Esophagus (tissue), 2 donors: ENCODE measurements around the gene CDH22. TPM values are rescaled to one million over a fixed set of nuclear protein-coding genes. Genes with fewer than 3 reads are reported as not detected.

Source experiments
- H3K27ac ChIP-seq, 2 donors: one replicate each; pipeline ENCODE4 v1.5.1; 2013; ENCODE audit warnings: low read depth in 2 of 2, mild to moderate bottlenecking in 2 of 2, inconsistent platforms in 1 of 2, low read length in 1 of 2, moderate library complexity in 1 of 2
- H3K27me3 ChIP-seq, 2 donors: one replicate each; pipeline ENCODE4 v1.6.1; 2013; ENCODE audit warnings: low read length in 2 of 2, control low read depth in 1 of 2, mild to moderate bottlenecking in 1 of 2; ENCODE audit not compliant: insufficient read depth in 2 of 2, control insufficient read depth in 1 of 2
- H3K36me3 ChIP-seq, 2 donors: one replicate each; pipeline ENCODE4 v1.6.1; 2013; ENCODE audit warnings: low read length in 1 of 2; ENCODE audit not compliant: control insufficient read depth in 2 of 2, insufficient read depth in 2 of 2
- H3K4me1 ChIP-seq, 2 donors: one replicate each; pipeline ENCODE4 v1.6.1; 2013; ENCODE audit warnings: low read length in 1 of 2; ENCODE audit not compliant: control insufficient read depth in 2 of 2, insufficient read depth in 2 of 2
- H3K4me3 ChIP-seq, 2 donors: one replicate each; pipeline ENCODE4 v1.5.1; 2013; ENCODE audit warnings: low read length in 2 of 2, mild to moderate bottlenecking in 2 of 2, low read depth in 1 of 2, moderate library complexity in 1 of 2
- H3K9me3 ChIP-seq, 2 donors: one replicate each; pipeline ENCODE4 v1.6.1; 2013; ENCODE audit warnings: mild to moderate bottlenecking in 2 of 2, low read depth in 1 of 2, low read length in 1 of 2, moderate library complexity in 1 of 2; ENCODE audit not compliant: control insufficient read depth in 2 of 2, insufficient read depth in 1 of 2
- WGBS, 2 donors: extraction: QIAGEN DNeasy Blood & Tissue Kit; methylation state at CpG; one replicate each; pipeline ENCODE4 v1.1.7; 2013; 5-methylcytosine and 5-hydroxymethylcytosine counted together
- polyA plus RNA-seq, 2 donors: library from polyadenylated mRNA; stranded (reverse); fragments of 200-250 nt; gene quantifications; one replicate each; pipeline ENCODE4 v1.2.3, GENCODE V29; 2013
- donor health status: healthy with polysubstance abuse.
- donor health status: Bipolar disorder and iron deficiency.

The CDH22 gene
- polyA plus RNA-seq, 2 donors: 0.55 to 0.86 TPM

DNA sequence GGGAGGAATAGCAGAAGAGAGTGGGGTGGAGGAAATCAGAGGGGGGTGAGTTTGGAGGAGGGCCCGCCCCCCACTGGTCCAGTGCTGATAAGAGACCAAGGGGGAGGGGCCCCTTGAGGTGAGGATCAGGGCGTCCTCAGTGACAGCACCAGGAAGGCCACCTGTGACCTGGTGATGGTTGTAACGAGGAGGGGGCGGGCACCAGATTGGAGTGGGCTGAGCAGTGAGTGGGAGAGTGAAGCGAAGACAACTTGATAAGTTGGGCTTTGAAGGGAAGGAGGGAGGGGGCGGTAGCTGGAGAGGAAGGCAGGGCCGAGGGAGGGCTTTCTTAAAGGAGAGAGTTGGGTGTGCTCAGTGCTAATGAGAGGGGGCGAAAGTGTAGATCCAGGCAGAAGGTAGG is 30.7 kb downstream of the CDH22 start:
- Histone ChIP-seq H3K4me3 (no peak overlapping the region), H3K27me3 (no peaks in the 10 kb centered on the region), H3K27ac (no peak overlapping the region), H3K9me3 (peaks cover 4% of the 10 kb centered on the region in 2 donors), H3K36me3 (no peaks in the 10 kb centered on the region), H3K4me1 (peaks cover 0 to 2% of the 10 kb centered on the region in 2 donors)
- WGBS, 2 donors: 45 to 51% methylated on average over 8 of the region's 8 CpGs

DNA sequence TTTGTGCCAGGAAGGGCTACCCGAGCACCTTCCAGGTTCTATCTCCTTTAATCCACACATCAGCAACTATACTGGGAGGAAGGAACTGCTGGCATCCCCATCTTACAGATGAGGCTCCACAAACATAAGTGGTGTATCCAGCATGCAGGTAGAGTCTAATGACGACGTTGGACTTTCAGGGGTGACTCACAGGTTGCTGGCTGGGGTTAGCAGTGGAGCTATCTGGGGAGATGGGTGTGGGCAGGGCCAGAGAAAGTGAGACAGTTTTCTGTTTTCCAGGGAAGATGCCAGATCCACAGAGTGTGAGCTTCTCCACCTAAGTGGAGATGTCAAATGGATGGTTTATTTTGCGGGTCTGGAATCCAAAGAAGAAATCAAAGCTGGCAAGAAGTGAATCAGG is 31.8 kb downstream of the CDH22 start:
- H3K27me3 ChIP-seq: no peaks in the 10 kb centered on the region
- peaks cover 4 to 7% of the 10 kb centered on the region in 2 donors for H3K9me3 ChIP-seq
- no peak overlapping the region for H3K27ac ChIP-seq
- WGBS, 2 donors: 50 to 53% methylated on average over 4 of the region's 4 CpGs
- peaks cover 0 to 2% of the 10 kb centered on the region in 2 donors for H3K4me1 ChIP-seq
- no peaks in the 10 kb centered on the region for H3K36me3 ChIP-seq
- H3K4me3 ChIP-seq: no peak overlapping the region

DNA sequence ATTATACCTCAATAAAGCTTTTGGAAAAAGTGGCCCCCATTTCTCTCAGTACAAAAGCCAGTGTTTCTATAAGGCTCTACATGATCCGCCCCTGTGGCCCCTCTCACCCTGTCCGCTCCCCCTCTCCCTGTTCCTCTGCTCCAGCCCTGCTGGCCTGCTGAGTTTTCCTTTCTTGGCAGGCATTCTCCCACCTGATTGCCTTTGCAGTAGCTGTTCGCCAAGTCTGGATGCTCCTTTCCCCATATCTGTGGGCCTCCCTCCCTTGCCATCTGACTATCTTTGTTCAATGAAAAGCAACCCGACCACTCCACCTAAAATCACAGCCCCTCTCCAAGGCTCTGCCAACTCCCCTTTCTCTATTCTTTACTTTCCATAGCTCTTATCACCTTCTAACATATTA is 33.2 kb downstream of the CDH22 start:
- Histone ChIP-seq H3K27ac (no peak overlapping the region), H3K36me3 (no peaks in the 10 kb centered on the region), H3K4me1 (peaks cover 0 to 2% of the 10 kb centered on the region in 2 donors), H3K9me3 (peaks cover 4 to 7% of the 10 kb centered on the region in 2 donors), H3K27me3 (no peaks in the 10 kb centered on the region), H3K4me3 (no peak overlapping the region)
- 66 to 79% methylated on average over 4 of the region's 4 CpGs for WGBS, 2 donors

DNA sequence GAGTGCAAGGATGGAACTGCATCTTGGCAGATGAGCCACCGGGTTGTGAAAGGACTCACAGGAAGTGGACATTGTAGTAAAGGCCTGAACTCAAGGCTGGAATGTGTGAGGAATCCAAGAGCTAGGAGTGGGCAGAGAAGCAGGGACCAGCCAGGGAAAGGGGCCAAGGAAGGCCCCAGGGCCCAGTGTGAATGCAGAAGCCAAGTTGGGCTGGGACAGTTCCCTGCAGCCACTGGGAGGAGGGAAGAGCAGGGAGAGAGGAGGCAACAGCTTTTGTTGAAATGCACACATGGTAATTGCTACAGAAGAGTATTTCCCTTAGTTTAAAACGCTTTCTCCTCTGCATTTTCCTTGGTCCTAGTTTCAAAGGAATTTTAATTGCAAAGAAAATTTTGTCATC is 34.6 kb downstream of the CDH22 start:
- Histone ChIP-seq H3K27ac (no peak overlapping the region), H3K9me3 (peaks cover 4 to 7% of the 10 kb centered on the region in 2 donors), H3K36me3 (no peaks in the 10 kb centered on the region), H3K4me3 (no peak overlapping the region), H3K27me3 (no peaks in the 10 kb centered on the region), H3K4me1 (peaks cover 0 to 2% of the 10 kb centered on the region in 2 donors)
- 41 to 60% methylated on average over 2 of the region's 2 CpGs for WGBS, 2 donors

DNA sequence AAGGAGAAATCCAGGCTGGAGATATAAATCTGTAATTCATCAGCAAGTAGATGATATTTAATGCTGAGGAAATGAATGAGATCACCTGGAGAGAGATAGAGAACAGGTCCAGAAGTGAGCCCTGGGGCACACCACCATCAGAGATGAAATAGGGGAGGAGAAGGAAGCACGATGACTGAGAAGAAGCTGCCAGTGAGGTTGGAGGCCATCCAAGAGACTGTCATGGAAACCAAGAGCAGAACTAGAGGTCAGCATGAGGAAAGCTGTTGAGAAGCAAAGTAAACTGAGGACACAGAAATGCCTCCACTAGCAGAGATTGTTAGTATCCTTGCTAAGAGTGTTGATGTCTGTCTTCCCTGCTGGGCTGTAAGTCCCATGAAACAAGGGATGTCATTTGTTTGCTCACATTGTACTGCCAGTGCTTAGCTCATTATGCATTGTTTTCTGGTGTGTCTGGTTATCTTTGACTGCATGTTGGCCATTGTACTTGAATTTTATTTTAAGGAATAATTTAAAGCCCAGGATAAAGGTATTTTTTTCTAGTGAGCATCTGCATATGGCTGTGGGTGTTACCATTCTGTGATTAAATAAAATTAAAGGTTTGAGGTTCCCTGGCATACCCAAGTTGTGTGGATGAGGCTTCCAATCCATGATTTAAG is 35.8 kb downstream of the CDH22 start:
- peaks cover 4 to 7% of the 10 kb centered on the region in 2 donors for H3K9me3 ChIP-seq
- H3K4me3 ChIP-seq: no peak overlapping the region
- no peak overlapping the region for H3K27ac ChIP-seq
- H3K4me1 ChIP-seq: no peaks in the 10 kb centered on the region
- no peaks in the 10 kb centered on the region for H3K36me3 ChIP-seq
- WGBS, 2 donors: 45 to 65% methylated on average over 1 of the region's 1 CpG
- no peaks in the 10 kb centered on the region for H3K27me3 ChIP-seq

DNA sequence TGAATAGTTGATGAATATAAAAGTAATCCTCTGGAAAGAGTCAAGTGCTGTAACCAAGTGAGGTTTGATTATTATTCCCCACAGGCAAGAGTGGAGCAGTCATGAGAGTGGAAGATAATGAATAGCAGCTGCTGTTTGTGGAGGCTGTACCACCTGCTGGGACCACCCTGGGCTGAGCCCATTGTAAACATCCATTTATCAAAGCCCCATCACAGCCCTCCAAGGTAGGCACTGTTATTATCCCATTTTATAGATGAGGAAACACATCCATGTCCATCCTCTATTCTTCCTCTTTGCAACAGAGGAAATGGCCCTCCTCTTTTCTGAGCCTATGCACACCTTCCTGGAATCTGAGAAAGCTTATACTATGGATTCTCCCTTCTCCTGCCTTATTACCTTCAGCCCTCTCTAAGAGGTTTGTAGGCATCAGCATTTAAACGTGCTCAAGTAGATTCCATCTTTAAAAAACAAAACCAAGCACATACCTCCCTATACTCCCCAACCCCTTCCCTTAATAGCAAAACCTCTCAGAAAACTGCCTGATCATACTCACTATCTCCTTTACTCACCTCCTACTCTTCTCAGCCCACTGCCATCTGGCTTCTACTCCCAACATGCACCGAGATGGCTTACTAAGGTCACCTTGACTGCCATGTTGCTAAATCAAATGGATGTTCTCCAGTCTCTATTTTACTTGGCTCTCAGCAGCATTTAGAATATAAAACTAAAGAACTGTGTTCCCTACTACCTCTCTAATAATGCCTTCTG is 37.1 kb downstream of the CDH22 start:
- WGBS, 2 donors: 71 to 84% methylated on average over 2 of the region's 2 CpGs
- H3K4me1 ChIP-seq: no peaks in the 10 kb centered on the region
- no peak overlapping the region for H3K27ac ChIP-seq
- H3K4me3 ChIP-seq: no peak overlapping the region
- H3K36me3 ChIP-seq: no peaks in the 10 kb centered on the region
- H3K9me3 ChIP-seq: peaks cover 4 to 7% of the 10 kb centered on the region in 2 donors
- H3K27me3 ChIP-seq: no peaks in the 10 kb centered on the region

- Histone ChIP-seq H3K36me3 (no peaks in the 10 kb centered on the region), H3K27me3 (no peaks in the 10 kb centered on the region), H3K4me1 (no peaks in the 10 kb centered on the region), H3K27ac (no peak overlapping the region), H3K9me3 (peaks cover 4 to 8% of the 10 kb centered on the region in 2 donors), H3K4me3 (no peak overlapping the region)
- WGBS, 2 donors: 83 to 87% methylated on average over 7 of the region's 7 CpGs
Measured at GRCh38 chr20:46269372-46269771, 38.9 kb downstream of the CDH22 start.

DNA sequence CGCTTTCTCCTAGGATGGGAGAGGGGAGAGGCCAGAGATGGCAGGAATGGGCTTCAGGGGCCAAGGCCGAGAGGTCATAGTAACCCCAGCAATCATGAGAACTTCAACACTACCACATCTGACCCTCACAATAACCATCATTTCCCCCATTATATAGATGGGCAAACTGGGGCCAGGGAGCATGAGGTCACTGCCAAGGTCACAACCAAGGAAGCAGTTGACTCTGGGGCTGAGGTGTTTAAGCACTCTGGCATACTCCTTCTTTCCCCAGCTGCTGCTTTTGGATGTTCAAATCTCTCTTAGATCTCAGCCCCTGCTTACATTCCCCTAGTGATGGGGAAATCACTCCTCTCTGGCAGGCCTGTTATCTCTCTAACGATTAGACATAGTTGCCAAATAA is 39.6 kb downstream of the CDH22 start:
- Histone ChIP-seq H3K27me3 (no peaks in the 10 kb centered on the region), H3K36me3 (no peaks in the 10 kb centered on the region), H3K4me3 (no peak overlapping the region), H3K9me3 (peaks cover 3 to 7% of the 10 kb centered on the region in 2 donors), H3K27ac (no peak overlapping the region), H3K4me1 (no peaks in the 10 kb centered on the region)
- 74 to 83% methylated on average over 3 of the region's 3 CpGs for WGBS, 2 donors

DNA sequence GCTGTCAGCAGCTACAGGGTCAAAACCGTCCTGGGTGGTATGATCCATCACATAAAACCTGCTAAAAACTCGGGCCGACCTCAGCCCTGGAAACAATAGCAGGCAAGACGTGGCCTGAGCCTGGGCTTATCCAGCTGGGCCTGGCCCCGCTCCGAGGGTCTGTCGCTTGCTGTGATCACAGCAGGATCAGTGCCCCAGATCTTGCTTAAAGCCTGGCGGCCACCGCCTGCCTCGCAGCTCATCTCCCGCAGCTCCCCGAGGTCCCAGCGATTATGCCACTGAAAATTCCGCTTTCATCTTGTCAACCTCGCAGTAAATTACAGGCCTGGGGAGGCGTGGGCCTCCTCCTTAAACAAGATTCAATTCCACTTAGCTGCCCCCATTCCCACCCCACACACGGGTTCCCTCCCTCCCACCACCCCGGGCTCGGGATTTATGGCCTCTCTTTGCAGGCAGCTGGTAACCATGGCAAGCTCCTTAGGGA is 40.1 kb downstream of the CDH22 start:
- peaks cover 0 to 5% of the 10 kb centered on the region in 2 donors for H3K9me3 ChIP-seq

More for the DNA sequence above, 40.1 kb downstream of the CDH22 start:
- no peaks in the 10 kb centered on the region for H3K36me3 ChIP-seq
- 43 to 50% methylated on average over 19 of the region's 19 CpGs for WGBS, 2 donors
- H3K4me3 ChIP-seq: no peak overlapping the region
- H3K27ac ChIP-seq: no peak overlapping the region
- H3K27me3 ChIP-seq: no peaks in the 10 kb centered on the region
- no peaks in the 10 kb centered on the region for H3K4me1 ChIP-seq
